ENCODE results near the gene UNC13A. TPM values are rescaled to one million over a fixed set of nuclear protein-coding genes. Genes with fewer than 3 reads are reported as not detected.

The UNC13A gene
- total RNA-seq, 1 experiment from 2014 or later, result 0.18 TPM

DNA sequence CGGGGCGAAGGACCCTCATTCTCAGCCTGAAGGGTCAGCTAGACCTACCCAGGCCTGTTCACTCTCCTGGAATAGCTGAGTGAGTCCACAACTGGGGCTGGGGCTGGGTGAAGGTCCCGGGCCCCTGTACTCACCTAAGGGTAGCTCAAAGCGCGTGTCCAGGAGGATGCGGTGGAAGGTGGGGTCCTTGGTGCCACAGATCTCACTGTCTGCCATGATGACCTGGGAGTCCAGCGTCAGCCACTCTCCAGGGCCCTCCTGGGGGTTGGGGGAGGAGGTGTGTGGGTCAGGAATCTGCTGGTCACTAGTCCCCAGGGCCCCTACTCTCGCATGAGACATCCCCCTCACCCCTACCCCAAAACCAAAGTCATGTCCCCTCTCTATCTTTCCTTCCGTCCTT lies 18.7 kb downstream of the UNC13A start:
- H3K4me1 Mint-ChIP-seq (ENCODE audit: low read depth, unreplicated experiment), result no peaks in the 10 kb centered on the region
- ChIA-PET CTCF (interaction anchor here (0.6 kb wide), 1 partner anchor 248 kb away, joined by 3 read pairs; no protein-coding TSS in a partner anchor), POLR2A (no interaction called here)
- no peak overlapping the region for H3K27ac Mint-ChIP-seq (ENCODE audit: unreplicated experiment)
- peaks cover 9% of the 10 kb centered on the region for H3K9me3 Mint-ChIP-seq (ENCODE audit: unreplicated experiment)
- H3K4me3 ChIP-seq (ENCODE audit: low read depth, low read length), result no peak overlapping the region
- 0 out of 2 replicates have a peak, but pooled peaks cover 4% of the 10 kb centered on the region for H3K9me3 ChIP-seq
- H3K4me3 Mint-ChIP-seq (ENCODE audit: unreplicated experiment), result no peak overlapping the region
- TF ChIP-seq, protein P1, sequence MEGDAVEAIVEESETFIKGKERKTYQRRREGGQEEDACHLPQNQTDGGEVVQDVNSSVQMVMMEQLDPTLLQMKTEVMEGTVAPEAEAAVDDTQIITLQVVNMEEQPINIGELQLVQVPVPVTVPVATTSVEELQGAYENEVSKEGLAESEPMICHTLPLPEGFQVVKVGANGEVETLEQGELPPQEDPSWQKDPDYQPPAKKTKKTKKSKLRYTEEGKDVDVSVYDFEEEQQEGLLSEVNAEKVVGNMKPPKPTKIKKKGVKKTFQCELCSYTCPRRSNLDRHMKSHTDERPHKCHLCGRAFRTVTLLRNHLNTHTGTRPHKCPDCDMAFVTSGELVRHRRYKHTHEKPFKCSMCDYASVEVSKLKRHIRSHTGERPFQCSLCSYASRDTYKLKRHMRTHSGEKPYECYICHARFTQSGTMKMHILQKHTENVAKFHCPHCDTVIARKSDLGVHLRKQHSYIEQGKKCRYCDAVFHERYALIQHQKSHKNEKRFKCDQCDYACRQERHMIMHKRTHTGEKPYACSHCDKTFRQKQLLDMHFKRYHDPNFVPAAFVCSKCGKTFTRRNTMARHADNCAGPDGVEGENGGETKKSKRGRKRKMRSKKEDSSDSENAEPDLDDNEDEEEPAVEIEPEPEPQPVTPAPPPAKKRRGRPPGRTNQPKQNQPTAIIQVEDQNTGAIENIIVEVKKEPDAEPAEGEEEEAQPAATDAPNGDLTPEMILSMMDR (IDR thresholded peaks at IDR 0.05; ENCODE audit: insufficient read depth in 1 of 2, low read depth in 1 of 2, low read length in 1 of 2, severe bottlenecking in 1 of 2, unreplicated experiment in 1 of 2), result no peak
- BruUV-seq (replicated peaks), result no TSS peak
- H3K36me3 ChIP-seq (ENCODE audit: control insufficient read depth, insufficient read depth, low read length), result no peaks in the 10 kb centered on the region
- intact Hi-C loops (cut with micrococcal nuclease; ENCODE audit: unreplicated experiment), result no loop called here
- no peaks in the 10 kb centered on the region for H3K36me3 Mint-ChIP-seq (ENCODE audit: insufficient read depth, unreplicated experiment)
- peaks cover 5% of the 10 kb centered on the region for H3K27me3 Mint-ChIP-seq (ENCODE audit: insufficient read depth, unreplicated experiment)
- no peak for DNase-seq
- H3K27me3 ChIP-seq (replicated peaks; ENCODE audit: control insufficient read depth, insufficient read depth, low read length), result no peaks in the 10 kb centered on the region
- no peaks in the 10 kb centered on the region for H3K4me1 ChIP-seq

DNA sequence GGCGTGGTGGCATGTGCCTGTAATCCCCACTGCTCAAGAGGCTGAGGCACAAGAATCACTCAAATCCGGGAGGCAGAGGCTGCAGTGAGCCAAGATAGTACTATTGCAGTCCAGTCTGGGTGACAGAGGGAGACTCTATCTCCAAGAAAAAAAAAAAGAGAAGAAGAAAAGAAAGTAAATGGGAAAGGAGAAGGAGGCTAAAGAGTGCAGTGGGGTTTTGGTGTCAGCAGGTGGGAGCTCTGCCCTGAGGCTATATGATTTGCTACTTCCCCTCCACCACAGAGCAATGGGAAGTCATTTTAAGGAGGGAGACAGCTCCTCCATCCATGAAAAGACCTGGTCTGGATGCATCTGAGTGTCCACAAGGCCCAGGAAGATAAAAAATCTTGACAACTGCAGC lies 23.1 kb downstream of the UNC13A start:
- H3K4me1 ChIP-seq, result no peaks in the 10 kb centered on the region
- H3K27ac Mint-ChIP-seq (ENCODE audit: unreplicated experiment), result no peak overlapping the region
- no peaks in the 10 kb centered on the region for H3K36me3 Mint-ChIP-seq (ENCODE audit: insufficient read depth, unreplicated experiment)
- no peak for DNase-seq
- no peaks in the 10 kb centered on the region for H3K36me3 ChIP-seq (ENCODE audit: control insufficient read depth, insufficient read depth, low read length)
- H3K9me3 ChIP-seq, result 0 out of 2 replicates have a peak, but pooled peaks cover 5% of the 10 kb centered on the region
- H3K27me3 Mint-ChIP-seq (ENCODE audit: insufficient read depth, unreplicated experiment), result no peaks in the 10 kb centered on the region
- intact Hi-C loops (cut with micrococcal nuclease; ENCODE audit: unreplicated experiment), result no loop called here
- no peaks in the 10 kb centered on the region for H3K4me1 Mint-ChIP-seq (ENCODE audit: low read depth, unreplicated experiment)
- H3K4me3 ChIP-seq (ENCODE audit: low read depth, low read length), result no peak overlapping the region
- H3K27me3 ChIP-seq (replicated peaks; ENCODE audit: control insufficient read depth, insufficient read depth, low read length), result no peaks in the 10 kb centered on the region
- ChIA-PET CTCF (no interaction called here), POLR2A (no interaction called here)
- H3K9me3 Mint-ChIP-seq (ENCODE audit: unreplicated experiment), result peaks cover 9% of the 10 kb centered on the region
- BruUV-seq (replicated peaks), result no TSS peak
- H3K4me3 Mint-ChIP-seq (ENCODE audit: unreplicated experiment), result no peak overlapping the region
- TF ChIP-seq, protein P1 (IDR thresholded peaks at IDR 0.05; ENCODE audit: insufficient read depth in 1 of 2, low read depth in 1 of 2, low read length in 1 of 2, severe bottlenecking in 1 of 2, unreplicated experiment in 1 of 2), result no peak

DNA sequence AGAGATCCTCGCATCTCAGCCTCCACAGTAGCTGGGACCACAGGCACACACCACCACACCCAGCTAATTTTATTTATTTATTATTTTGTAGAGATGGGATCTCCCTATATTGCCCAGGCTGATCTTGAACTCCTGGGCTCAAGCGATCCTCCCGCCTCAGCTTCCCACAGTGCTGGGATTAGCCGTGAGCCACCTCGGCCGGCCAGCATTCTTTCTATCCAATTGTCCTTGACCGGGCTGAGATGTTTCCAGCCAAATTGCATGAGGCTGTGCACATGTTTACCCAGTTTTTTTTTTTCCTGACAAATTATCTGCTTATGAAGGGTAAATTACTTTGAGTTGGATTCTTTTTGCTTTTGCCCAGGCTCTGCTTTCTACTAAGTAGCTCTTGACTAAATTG lies 28.2 kb downstream of the UNC13A start:
- Histone ChIP-seq H3K27me3 (replicated peaks; ENCODE audit: control insufficient read depth, insufficient read depth, low read length) (no peaks in the 10 kb centered on the region), H3K4me1 (no peaks in the 10 kb centered on the region), H3K36me3 (ENCODE audit: control insufficient read depth, insufficient read depth, low read length) (no peaks in the 10 kb centered on the region), H3K4me3 (ENCODE audit: low read depth, low read length) (no peak overlapping the region), H3K9me3 (0 out of 2 replicates have a peak, but pooled peaks cover 5% of the 10 kb centered on the region)
- no TSS peak for BruUV-seq (replicated peaks)
- no peak for DNase-seq
- ChIA-PET CTCF (no interaction called here), POLR2A (no interaction called here)
- no peak overlapping the region for H3K27ac Mint-ChIP-seq (ENCODE audit: unreplicated experiment)
- intact Hi-C loops (cut with micrococcal nuclease; ENCODE audit: unreplicated experiment), result no loop called here
- H3K4me1 Mint-ChIP-seq (ENCODE audit: low read depth, unreplicated experiment), result no peaks in the 10 kb centered on the region
- H3K4me3 Mint-ChIP-seq (ENCODE audit: unreplicated experiment), result no peak overlapping the region
- TF ChIP-seq, protein P1 (IDR thresholded peaks at IDR 0.05; ENCODE audit: insufficient read depth in 1 of 2, low read depth in 1 of 2, low read length in 1 of 2, severe bottlenecking in 1 of 2, unreplicated experiment in 1 of 2), result no peak
- peaks cover 3% of the 10 kb centered on the region for H3K27me3 Mint-ChIP-seq (ENCODE audit: insufficient read depth, unreplicated experiment)
- H3K36me3 Mint-ChIP-seq (ENCODE audit: insufficient read depth, unreplicated experiment), result no peaks in the 10 kb centered on the region
- H3K9me3 Mint-ChIP-seq (ENCODE audit: unreplicated experiment), result no peaks in the 10 kb centered on the region
